Stimulated activated CD8-positive, alpha-beta memory T cell treated with anti-CD3 and anti-CD28 coated beads, Interleukin-7, amount 100 ng/mL, for 48 hours (primary cell): ENCODE measurements around the gene PSMA1.
A peak's percentile ranks its signal among the peaks of the same experiment; 100 is the strongest.
"Not testable (repeated sequence)": the region's sequence is repeated elsewhere in the genome, so short reads cannot be mapped to it uniquely, and the experiment has no call there.

Experiments used
- DNase-seq, 2 donors: peaks; one replicate each; pipeline ENCODE4 v3.0.0-alpha.2; 2020; ENCODE audit warnings: low read depth in 1 of 2; ENCODE audit errors: extremely low read depth in 1 of 2

PSMA1 gene

GRCh38 chr11:14535166-14535565 lies 15.0 kb upstream of the PSMA1 start:
- DNase-seq, result not testable (repeated sequence)

- DNase-seq, result no peak
Observed at GRCh38 chr11:14529951-14530350, 9.8 kb upstream of the PSMA1 start.

- DNase-seq, result no peak
Observed at GRCh38 chr11:14529321-14529720, 9.1 kb upstream of the PSMA1 start.

GRCh38 chr11:14522801-14523200 lies 2.6 kb upstream of the PSMA1 start:
- no peak for DNase-seq

GRCh38 chr11:14522245-14522644 lies 2.1 kb upstream of the PSMA1 start:
- DNase-seq, result no peak

GRCh38 chr11:14520747-14521151 lies 563 bp upstream of the PSMA1 start:
- DNase-seq, result no peak

GRCh38 chr11:14519597-14519916 lies 629 bp downstream of the PSMA1 start:
- no peak for DNase-seq

GRCh38 chr11:14518820-14519219 lies 1.4 kb downstream of the PSMA1 start:
- no peak for DNase-seq

- no peak for DNase-seq
Observed at GRCh38 chr11:14513800-14514199, 6.4 kb downstream of the PSMA1 start.

- DNase-seq, result no peak
Observed at GRCh38 chr11:14506532-14506931, 13.7 kb downstream of the PSMA1 start.

- no peak for DNase-seq
Observed at GRCh38 chr11:14503023-14503422, 17.2 kb downstream of the PSMA1 start.

GRCh38 chr11:14502039-14502438 lies 18.1 kb downstream of the PSMA1 start:
- DNase-seq, result no peak

- DNase-seq, result peak in 1 of 2 donors; percentile 12
Observed at GRCh38 chr11:14500181-14500651, 20.0 kb downstream of the PSMA1 start.

GRCh38 chr11:14499560-14500180 lies 20.5 kb downstream of the PSMA1 start, which contains the start of gene COPB1:
TSS of gene COPB1 (minus strand) at chr11:14499811. CDS start at chr11:14498928, 883 bp downstream.
- DNase-seq, result peak; percentile 80 to 93

GRCh38 chr11:14499178-14499559 lies 21.0 kb downstream of the PSMA1 start:
- peak in 1 of 2 donors; percentile 2 for DNase-seq

GRCh38 chr11:14480716-14481115 lies 39.5 kb downstream of the PSMA1 start:
- DNase-seq, result no peak

GRCh38 chr11:14471127-14471526 lies 49.1 kb downstream of the PSMA1 start:
- no peak for DNase-seq

GRCh38 chr11:14463623-14464022 lies 56.6 kb downstream of the PSMA1 start:
- no peak for DNase-seq

- DNase-seq, result no peak
Observed at GRCh38 chr11:14460147-14460546, 60.0 kb downstream of the PSMA1 start.

- no peak for DNase-seq
Observed at GRCh38 chr11:14458377-14458776, 61.8 kb downstream of the PSMA1 start.

GRCh38 chr11:14455648-14456430 lies 64.3 kb downstream of the PSMA1 start:
- no peak for DNase-seq
